Nephron progenitor cell (in vitro differentiated cells): ENCODE data around the gene ZMIZ1.
"Not testable (repeated sequence)": the region's sequence is repeated elsewhere in the genome, so short reads cannot be mapped to it uniquely, and the experiment has no call there.

Experiments used
- DNase-seq: peaks from one replicate; pipeline ENCODE4 v3.0.0; 2021
- H3K27ac Mint-ChIP-seq: 2 replicates; pipeline ENCODE4 v1.8.0; 2021; ENCODE audit warnings: mild to moderate bottlenecking, moderate library complexity, mixed read lengths
- H3K27me3 Mint-ChIP-seq: 2 replicates; pipeline ENCODE4 v1.8.0; 2021; ENCODE audit warnings: mild to moderate bottlenecking, low read depth, mixed read lengths; ENCODE audit not compliant: poor library complexity
- H3K36me3 Mint-ChIP-seq: 2 replicates; pipeline ENCODE4 v1.8.0; 2021; ENCODE audit warnings: low read depth, mixed read lengths
- H3K4me1 Mint-ChIP-seq: 2 replicates; pipeline ENCODE4 v1.8.0; 2021; ENCODE audit warnings: mixed read lengths
- H3K4me3 Mint-ChIP-seq: 2 replicates; pipeline ENCODE4 v1.8.0; 2021; ENCODE audit warnings: mild to moderate bottlenecking, moderate library complexity, mixed read lengths
- H3K9me3 Mint-ChIP-seq: 2 replicates; pipeline ENCODE4 v1.8.0; 2021; ENCODE audit warnings: mild to moderate bottlenecking, moderate library complexity, mixed read lengths
- TF ChIP-seq, protein P1 (sequence below): fragments of 200-600 bp; sonication (generic); IDR thresholded peaks from 2 replicates; pipeline ENCODE4 v1.5.0; 2021; ENCODE audit warnings: antibody characterized with exemption

ZMIZ1 gene

DNA sequence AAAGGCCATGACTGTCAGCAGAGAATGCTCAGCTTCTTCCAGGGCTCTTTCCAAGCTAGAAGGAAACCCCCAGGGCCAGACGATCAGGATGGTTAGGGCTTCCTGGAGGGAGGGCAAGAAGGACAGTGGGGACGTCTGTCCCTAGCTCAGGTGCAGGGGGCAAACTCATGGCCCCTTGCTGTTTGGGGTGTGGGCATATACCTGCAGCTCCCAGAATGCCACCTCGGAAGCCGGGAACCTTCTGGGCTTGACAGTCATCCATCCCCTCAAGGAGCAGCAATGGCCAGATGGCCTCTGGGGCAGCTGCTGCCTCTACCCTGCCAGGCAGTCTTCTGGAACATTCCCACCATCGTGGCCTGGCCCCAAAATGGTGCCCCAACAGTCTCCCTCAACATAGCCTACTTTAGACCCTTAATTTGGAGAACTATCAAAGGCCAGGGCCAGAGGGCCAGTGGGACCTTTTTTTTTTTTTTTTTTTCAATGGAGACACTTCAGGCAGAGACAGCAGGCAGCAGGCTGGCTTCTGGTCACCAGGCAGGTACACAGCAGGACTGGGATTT lies 40.2 kb upstream of the ZMIZ1 start:
- H3K9me3 Mint-ChIP-seq: no peaks in the 10 kb centered on the region
- peaks cover 44% of the 10 kb centered on the region for H3K4me1 Mint-ChIP-seq
- no peak overlapping the region for H3K27ac Mint-ChIP-seq
- DNase-seq: no peak
- peaks cover 5% of the 10 kb centered on the region for H3K27me3 Mint-ChIP-seq
- no peaks in the 10 kb centered on the region for H3K36me3 Mint-ChIP-seq
- TF ChIP-seq, protein P1, sequence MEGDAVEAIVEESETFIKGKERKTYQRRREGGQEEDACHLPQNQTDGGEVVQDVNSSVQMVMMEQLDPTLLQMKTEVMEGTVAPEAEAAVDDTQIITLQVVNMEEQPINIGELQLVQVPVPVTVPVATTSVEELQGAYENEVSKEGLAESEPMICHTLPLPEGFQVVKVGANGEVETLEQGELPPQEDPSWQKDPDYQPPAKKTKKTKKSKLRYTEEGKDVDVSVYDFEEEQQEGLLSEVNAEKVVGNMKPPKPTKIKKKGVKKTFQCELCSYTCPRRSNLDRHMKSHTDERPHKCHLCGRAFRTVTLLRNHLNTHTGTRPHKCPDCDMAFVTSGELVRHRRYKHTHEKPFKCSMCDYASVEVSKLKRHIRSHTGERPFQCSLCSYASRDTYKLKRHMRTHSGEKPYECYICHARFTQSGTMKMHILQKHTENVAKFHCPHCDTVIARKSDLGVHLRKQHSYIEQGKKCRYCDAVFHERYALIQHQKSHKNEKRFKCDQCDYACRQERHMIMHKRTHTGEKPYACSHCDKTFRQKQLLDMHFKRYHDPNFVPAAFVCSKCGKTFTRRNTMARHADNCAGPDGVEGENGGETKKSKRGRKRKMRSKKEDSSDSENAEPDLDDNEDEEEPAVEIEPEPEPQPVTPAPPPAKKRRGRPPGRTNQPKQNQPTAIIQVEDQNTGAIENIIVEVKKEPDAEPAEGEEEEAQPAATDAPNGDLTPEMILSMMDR: no peak
- no peak overlapping the region for H3K4me3 Mint-ChIP-seq

DNA sequence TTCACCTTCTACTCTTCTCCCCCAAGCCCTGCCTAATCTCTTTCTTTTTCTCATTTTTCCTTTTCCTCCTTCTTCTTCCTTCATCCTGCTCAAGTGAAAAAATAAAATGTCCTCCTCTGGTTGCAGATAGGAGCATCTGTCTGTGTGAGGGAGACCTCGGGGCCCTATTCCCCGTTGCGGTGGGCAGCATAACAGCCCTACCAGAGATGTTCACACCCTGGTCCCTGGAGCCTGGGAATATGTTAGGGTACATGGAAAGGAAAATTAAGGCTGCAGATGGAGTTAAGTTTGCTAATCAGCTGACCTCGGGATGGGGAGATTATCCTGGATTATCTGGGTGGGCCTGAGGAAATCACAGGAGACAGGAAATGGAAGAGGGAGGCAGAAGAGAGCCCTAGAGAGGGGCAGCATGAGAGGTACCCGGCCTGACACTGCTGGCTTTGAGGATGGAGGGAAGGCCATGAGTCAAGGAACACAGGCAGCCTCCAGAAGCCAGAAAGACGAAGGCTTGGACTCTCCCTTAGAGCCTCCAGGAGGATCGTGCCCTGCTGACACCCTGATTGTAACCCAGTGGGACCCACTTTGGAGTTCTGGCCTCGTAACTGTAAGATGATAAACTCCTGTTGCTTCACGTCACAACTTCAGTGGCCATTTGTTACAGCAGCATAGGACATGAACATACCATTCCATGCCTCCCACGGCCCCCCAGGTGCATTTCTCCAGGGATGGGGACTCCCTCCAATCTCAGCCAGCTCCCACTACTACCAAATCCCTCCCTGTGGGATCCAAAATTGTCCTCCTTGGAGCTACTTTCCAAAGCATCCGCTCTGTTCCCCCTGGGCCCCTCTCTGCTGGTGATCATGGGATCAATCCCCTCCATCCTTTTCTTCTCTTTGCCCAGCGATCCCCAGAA lies 39.0 kb upstream of the ZMIZ1 start:
- no peak overlapping the region for H3K27ac Mint-ChIP-seq
- no peak overlapping the region for H3K4me3 Mint-ChIP-seq
- no peaks in the 10 kb centered on the region for H3K9me3 Mint-ChIP-seq
- peaks cover 33% of the 10 kb centered on the region for H3K4me1 Mint-ChIP-seq
- DNase-seq: no peak
- H3K36me3 Mint-ChIP-seq: no peaks in the 10 kb centered on the region
- peaks cover 5% of the 10 kb centered on the region for H3K27me3 Mint-ChIP-seq
- TF ChIP-seq, protein P1: no peak

DNA sequence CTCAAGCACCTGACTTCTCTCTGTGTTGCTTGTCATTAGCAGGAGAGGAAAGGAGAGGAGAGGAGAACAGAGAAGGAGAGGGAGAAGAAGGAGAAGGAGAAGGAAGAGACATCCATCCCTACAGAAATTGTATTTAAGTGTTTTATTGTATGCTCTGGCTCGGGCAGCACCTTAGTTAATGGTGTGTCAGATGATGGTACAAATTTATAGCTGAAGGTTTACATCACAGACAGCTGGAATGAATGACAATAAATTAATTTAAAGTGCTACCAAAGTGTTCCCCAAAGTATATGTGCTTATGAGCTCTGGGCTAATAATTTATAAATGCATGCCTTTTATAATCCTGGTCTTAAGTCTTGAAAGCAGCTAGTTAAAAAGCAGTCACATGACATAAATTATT lies 38.1 kb upstream of the ZMIZ1 start:
- Mint-ChIP-seq H3K4me3 (no peak overlapping the region), H3K36me3 (no peaks in the 10 kb centered on the region), H3K27ac (no peak overlapping the region), H3K4me1 (peaks cover 23% of the 10 kb centered on the region), H3K9me3 (no peaks in the 10 kb centered on the region), H3K27me3 (peaks cover 5% of the 10 kb centered on the region)
- TF ChIP-seq, protein P1: no peak
- DNase-seq: no peak

DNA sequence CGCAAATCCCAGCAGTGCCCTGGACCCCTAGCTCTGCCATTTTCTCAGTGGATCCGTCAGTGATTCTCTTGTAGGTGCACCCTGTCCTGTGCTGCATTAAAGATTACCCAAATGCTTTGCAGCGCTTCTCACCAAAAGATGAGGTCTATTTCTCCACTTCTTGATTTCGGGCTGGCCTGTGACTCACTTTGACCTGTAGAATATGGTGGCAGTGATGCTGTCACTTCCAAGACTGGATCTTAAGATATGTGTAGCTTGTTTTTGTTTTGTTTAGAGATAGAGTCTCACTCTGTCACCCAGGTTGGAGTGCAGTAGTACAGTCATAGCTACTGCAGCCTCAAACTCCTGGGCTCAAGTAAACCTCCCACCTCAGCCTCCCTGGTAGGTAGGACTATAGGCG lies 37.0 kb upstream of the ZMIZ1 start:
- Mint-ChIP-seq H3K9me3 (no peaks in the 10 kb centered on the region), H3K27me3 (peaks cover 5% of the 10 kb centered on the region), H3K4me1 (peaks cover 18% of the 10 kb centered on the region), H3K4me3 (no peak overlapping the region), H3K27ac (no peak overlapping the region), H3K36me3 (no peaks in the 10 kb centered on the region)
- no peak for DNase-seq
- TF ChIP-seq, protein P1: no peak

DNA sequence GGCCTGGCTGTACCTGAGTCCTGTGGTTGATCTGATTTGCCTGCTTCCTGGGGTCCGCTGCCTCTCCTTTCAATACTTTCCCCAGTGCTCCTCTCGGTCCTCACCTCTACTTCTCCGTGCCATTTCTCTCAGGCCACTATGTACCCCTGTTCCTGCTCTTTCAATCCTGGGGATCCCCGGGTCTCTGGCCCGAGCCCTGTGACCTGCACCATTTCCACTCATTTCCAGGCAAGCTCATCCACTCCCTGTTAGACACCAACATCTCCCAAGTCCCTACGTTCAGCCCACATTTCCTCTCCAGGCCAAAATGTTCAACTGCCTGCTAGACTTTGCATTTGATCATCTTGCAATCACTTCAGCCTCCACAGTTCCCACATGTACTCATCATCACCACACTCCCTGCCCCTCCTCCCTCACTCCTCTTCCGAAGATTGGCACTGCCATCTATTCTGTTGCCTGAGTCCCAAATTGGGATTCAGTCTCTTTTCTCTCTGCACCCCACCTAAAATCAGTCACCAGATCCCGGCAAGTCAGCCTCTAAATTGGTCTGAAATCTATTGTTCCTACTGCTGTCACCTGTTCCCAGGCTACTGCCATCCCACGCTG lies 34.4 kb upstream of the ZMIZ1 start:
- DNase-seq: no peak
- H3K36me3 Mint-ChIP-seq: no peaks in the 10 kb centered on the region
- TF ChIP-seq, protein P1: no peak
- no peak overlapping the region for H3K4me3 Mint-ChIP-seq
- peaks cover 7% of the 10 kb centered on the region for H3K9me3 Mint-ChIP-seq
- peak overlapping the region; percentile 24 for H3K27ac Mint-ChIP-seq
- H3K27me3 Mint-ChIP-seq: no peaks in the 10 kb centered on the region
- peaks cover 24% of the 10 kb centered on the region for H3K4me1 Mint-ChIP-seq

DNA sequence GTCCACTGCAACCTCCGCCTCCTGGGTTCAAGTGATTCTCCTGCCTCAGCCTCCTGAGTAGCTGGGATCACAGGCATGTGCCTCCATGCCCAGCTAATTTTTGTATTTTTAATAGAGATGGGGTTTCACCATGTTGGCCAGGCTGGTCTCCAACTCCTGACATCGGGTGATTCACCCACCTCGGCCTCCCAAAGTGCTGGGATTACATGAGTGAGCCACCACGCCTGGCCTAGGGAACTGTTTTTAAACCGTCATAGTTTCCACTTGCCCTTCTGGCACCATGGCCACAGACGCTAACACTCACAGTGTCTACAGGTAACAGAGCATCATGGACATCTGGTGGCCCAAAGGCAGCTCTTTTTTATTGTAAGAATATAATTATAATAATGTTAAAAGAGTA lies 32.4 kb upstream of the ZMIZ1 start:
- DNase-seq, H3K4me3 Mint-ChIP-seq, H3K9me3 Mint-ChIP-seq, H3K36me3 Mint-ChIP-seq, H3K27ac Mint-ChIP-seq, H3K27me3 Mint-ChIP-seq: not testable (repeated sequence)
- H3K4me1 Mint-ChIP-seq: peaks cover 22% of the 10 kb centered on the region
